Activated T-cell treated with anti-CD3 and anti-CD28 coated beads, Interleukin-2, amount 50 U/mL, for 48 hours (primary cell): ENCODE data around the gene CYB561D1.
"Not testable (repeated sequence)": the region's sequence is repeated elsewhere in the genome, so short reads cannot be mapped to it uniquely, and the experiment has no call there.

Source experiments
- DNase-seq, 2 experiments: peaks; one replicate each; pipeline ENCODE4 v3.0.0-alpha.2; 2020

CYB561D1 gene, protein sequence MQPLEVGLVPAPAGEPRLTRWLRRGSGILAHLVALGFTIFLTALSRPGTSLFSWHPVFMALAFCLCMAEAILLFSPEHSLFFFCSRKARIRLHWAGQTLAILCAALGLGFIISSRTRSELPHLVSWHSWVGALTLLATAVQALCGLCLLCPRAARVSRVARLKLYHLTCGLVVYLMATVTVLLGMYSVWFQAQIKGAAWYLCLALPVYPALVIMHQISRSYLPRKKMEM

DNA sequence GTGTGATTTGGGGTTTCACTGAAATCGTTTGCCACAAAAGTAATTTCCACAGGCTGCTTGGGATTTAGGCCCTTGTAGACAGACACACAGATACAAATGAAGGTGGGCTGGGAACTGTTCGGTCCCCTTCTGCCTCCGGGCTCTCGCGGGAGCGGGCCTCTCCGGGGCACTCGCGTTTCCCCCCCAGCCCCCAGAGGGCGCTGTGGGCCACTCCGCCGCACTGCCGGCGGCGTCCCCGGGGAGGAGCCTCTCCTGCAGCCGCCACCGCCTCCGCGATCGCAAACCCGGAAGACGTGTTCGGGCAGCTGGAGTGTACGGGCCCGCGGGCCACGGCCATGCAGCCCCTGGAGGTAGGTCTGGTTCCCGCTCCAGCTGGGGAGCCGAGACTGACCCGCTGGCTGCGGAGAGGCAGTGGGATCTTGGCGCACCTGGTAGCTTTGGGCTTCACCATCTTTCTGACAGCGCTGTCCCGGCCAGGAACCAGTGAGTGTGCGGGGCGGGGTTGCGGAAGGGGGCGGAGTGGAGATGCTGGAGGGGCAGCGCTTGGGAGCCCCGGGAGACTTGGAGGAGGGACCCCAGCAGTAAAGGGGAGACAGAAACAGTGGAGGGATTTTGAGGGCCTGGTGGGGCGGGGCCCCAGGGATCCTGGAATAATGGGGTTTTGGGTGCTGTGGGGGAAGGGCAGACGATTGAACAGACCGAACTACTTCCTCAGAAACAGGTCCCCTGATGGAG is at the start of gene CYB561D1:
Gene CYB561D1, plus strand, starts transcription at position 290 of the 735 bp plus-strand sequence. Its CDS starts 46 bp downstream, at position 336.
- DNase-seq: peak; percentile 93 to 95

DNA sequence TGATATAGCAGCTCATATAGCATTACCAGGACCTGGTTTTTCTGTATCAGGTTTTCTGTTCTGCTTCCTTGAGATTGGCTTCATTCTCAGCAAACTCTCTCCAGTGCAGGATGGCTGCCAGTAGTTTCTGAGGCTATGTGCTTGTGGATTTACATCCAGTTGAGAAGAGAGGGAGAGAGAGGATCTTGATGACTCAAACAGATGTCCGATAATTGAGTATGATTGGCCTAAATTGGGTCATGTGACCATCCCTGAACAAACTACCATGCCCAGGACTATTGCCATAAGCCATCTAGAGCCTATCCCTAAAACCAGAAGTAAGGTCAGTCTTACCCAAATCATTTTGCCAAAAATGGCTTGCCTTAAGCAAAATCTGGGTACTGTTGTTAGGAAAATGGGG is 49.5 kb upstream of the CYB561D1 start:
- no peak for DNase-seq

DNA sequence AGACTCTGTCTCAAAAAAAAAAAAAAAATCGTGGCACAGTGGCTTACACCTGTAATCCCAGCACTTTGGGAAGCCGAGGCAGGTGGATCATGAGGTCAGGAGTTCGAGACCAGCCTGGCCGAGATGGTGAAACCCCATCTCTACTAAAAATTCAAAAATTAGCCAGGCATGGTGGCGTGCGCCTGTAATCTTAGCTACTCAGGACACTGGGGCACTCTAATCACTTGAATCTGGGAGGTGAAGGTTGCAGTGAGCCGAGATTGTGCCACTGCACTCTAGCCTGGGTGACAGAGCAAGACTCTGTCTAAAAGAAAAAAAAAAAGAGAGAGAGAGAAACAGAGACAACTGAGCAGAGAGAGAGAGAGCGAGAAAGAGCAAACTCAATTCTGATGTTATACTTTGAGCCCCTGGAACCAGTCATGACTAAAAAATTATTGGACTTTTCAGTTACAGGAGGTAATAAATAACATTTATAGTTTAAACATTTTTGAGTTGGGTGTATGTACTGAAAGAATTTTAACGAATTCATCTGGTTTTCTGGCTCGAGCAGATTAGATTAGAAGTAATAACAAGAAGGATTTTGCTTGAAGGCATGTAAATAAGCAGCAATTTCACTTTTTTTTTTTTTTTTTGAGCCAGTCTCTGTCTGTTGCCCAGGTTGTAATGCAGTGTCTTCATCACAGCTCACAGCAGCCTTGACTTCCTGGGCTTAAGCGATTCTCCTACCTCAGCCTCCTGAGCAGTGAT is 47.8 kb upstream of the CYB561D1 start:
- not testable (repeated sequence) for DNase-seq

DNA sequence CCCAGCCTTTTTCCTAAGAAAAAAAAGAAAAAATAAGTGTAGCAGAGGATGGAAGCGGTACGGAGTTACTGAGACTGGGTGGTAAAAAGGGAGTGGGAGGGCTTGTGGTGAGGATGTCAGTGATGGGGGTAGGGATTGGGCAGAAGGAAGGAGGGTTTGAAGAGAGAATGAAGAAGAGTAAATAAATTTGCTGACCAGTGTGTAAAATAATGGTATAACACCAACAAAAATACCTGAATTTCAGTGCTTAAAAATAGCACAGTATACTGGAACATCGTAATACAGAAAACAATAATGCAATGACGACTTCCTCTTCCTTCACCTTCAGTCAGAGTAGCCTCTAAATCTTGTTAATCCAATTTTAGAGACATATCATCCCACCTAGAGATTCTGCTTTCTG is 46.4 kb upstream of the CYB561D1 start:
- no peak for DNase-seq

DNA sequence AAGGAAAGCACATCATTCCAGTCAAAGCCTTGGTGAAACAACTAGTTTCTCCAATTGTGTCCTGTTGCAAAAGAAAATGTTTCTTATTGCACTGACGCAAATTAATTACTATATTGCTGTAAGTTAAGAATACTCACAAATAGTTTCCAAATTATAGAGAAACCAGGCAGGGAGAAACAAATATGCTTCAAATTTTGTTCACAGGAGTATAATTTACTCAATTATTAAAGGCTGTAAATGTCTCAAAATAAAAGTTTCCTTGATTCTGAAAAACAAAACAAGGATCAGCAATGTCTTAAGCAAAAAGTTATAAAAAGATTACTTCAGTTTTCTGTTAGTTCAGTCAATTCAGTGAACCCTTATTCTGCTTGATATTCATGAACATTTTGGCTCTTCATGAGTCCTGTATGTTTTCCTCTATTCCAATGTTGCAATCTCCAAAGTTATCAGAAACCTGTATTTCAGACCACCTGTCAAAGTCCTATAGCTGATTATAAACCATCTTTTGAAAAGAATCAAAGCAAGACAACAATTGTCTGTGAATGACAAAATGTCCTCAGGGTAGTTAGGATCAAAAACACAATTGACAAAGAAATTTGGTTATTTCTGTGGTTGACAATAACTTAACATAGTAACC is 39.3 kb upstream of the CYB561D1 start:
- no peak for DNase-seq

DNA sequence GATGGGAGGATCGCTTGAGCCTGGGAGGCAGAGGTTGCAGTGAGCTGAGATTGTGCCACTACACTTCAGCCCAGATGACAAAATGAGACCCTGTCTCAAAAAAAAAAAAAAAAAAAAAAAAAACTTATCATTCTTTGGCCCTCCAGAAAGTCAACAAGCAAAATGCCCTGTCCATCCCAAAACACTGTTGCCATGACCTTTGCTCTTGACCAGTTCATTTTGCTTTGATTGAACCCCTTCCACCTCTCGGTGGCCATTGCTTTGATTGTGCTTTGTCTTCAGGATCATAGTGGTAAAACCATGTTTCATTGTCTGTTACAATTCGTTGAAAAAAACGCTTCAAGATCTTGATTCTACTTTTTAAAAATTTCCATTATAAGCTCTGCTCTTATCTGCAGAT is 36.1 kb upstream of the CYB561D1 start:
- DNase-seq: no peak

DNA sequence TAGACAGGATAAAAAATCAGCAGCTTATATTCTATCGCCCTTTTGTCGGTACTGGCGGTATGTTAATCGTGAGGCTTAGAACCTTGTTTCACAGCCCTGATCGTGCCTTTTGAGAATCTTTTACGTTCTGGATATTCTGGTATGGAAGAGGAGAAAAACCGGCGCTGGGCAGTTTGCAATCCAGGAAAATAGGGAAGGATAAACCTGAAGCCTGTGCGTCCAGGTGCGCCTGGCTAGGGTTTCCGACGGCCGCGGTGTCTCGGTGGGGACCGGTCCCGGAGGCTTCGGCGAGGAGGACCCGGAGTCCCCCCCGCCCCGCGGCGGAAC is 27.8 kb upstream of the CYB561D1 start:
- DNase-seq: no peak

DNA sequence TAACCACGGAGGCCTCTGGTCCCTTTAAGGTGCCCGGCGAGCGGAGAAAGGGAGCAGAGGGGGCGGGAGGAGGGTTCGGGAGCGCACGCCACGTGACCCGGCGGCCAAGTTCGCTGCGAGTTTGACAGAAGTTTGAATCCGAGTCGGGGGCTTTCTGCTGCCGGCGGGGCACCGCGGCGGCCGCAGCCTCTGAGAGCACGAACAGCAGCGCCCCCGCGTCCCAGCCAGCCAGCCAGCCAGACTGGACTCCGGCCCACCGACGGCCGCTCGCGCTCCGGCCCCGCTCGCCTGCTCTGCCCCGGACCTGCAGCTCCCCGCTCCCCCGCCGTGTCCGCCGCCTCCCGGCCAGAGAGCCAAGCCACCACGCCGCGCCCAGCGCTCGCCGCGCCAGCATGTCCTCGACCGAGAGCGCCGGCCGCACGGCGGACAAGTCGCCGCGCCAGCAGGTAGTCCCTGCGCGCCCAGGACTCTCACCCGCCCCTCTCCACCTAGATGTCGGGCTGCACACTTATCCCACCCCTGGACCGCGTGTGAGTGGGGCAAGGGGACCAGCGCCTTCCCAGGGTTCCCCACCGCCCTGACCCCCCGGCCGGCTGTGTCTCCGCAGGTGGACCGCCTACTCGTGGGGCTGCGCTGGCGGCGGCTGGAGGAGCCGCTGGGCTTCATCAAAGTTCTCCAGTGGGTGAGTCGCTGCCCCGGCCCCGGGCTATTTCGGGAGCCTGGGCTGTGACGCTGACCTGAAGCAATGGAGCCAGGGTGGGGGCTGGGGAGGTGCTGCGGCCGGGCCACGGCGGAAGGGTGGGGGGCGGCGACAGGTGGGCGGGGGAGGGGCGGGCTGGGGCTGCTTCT is 27.2 kb upstream of the CYB561D1 start, which contains the start of gene SYPL2:
Gene SYPL2, plus strand, starts transcription at position 95 of the 849 bp plus-strand sequence. Its CDS starts 298 bp downstream, at position 393.
- peak in 1 of 2 experiments; percentile 38 for DNase-seq

DNA sequence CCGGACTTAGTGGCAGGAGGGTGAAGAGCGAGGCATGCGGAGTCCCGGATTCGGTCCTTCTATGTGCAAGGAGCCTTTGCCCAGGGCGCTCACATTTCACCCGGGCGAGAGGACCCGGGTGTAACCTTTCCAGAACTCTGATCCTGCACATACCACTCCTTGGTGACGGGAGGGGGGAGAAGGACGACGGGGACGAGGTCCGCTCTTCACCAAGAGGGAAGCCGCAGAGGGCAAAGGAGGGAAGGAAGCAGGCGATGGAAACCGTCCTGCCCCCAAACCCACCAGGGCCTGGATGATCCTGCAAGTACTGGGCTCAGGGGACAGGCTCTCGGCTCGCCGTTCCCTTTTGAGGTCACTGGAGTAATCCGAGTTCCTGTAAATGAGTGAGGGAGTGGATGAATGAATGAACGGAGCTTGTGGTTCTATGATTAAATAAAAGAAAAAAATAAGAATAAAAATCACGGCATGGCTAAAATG is 26.6 kb upstream of the CYB561D1 start:
- DNase-seq: no peak

DNA sequence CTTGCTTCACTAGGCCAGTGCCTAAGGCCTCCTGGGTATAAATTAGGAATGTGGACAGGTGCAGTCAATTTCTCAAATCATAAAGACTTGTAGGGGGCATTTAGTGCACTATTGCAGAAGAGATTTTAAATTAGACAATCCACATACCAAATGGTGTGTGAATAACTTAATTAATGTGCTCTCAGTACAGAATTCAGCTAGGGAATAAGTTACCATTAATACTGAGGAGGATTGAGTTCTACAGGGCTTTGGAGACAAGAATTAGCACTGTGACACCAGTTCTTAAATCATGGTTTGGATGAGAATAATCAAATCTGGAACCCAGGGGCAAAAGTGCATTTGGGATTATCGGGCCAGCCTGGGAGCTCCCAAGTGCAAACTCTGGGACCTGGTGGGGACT is 25.8 kb upstream of the CYB561D1 start:
- no peak for DNase-seq

DNA sequence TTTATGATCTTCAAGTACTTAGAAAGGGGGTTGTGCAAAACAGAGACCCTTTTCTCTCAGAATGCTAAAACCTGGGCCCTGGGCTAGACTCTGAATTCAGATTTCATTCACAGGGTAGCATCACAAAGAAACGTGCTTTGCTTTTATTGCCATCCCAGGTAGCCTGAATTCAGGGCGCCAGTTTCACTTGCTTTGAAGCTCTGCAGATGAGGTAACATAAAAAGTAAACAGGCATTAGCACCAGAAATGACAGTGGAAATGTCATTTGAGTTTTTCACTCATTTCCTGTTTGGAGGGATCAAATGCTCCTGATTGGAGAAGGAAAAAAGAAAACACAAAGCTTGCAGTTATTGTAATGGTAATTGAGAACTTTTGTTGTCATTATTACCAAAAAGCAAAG is 25.0 kb upstream of the CYB561D1 start:
- DNase-seq: no peak

DNA sequence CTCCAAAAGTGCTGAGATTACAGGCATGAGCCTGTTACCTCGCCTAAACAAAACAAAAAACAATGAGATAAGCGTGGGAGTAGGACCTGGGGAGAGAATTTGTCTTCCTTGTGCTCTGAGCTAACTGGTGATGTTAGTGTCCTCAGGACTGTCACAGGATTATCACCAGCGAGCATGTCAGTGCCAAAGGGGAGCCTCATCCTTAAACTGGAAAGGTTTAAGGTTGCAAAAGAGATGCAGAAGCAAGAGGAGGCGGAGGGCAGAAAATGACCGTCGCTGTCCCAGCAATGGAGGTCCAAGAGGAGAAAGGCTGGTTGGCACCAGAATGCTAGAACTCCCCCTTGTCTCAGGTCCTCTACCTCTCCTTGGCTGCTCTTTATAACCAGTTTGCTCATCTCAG is 23.6 kb upstream of the CYB561D1 start:
- no peak for DNase-seq

DNA sequence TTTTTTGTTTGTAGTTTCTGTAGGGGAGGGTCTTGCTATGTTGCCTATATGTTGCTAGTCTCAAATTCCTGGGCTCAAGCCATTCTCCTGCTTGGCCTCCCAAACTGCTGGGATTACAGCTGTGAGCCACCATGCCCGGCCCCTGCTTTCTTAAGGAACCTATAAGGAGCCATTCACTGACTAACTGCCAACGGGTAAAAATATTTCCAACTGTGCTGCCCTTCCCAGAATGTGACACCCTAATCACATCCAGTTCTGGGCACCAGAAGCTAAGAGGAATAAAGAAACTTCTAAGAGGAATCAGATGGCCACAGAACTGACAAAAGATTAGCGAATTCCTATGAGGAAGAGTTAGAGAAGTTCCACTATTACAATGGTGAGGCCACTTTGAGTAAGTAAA is 21.1 kb upstream of the CYB561D1 start:
- DNase-seq: no peak

DNA sequence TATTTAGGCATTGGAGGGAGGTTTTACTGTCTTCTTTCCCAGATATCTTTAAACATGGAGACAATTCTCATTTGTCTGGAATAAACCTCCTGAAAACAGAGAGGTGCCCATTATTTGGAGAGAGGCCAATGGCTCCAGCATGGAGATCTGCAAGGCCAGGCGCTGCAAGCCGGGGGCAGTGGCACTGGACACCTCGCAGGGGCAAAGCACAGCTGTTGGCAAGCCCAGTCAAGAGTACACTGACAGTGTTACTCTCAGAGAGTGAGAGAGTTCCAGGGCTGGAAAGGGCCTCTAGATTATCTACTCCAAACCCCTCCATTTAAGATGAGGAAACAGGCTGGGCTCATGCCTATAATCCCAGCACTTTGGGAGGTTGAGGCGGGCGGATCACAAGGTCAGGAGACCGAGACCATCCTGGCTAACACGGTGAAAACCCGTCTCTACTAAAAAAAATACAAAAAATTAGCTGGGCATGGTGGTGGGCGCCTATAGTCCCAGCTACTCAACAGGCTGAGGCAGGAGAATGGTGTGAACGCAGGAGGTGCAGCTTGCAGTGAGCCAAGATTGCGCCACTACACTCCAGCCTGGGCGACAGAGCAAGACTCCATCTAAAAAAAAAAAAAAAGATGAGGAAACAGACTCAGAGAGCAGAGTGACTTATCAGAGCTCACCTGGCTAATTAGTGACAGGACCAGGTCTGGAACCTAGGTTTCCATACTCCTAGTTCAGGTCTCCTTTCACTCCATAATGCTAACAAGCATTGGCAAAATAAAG is 20.4 kb upstream of the CYB561D1 start:
- not testable (repeated sequence) for DNase-seq

DNA sequence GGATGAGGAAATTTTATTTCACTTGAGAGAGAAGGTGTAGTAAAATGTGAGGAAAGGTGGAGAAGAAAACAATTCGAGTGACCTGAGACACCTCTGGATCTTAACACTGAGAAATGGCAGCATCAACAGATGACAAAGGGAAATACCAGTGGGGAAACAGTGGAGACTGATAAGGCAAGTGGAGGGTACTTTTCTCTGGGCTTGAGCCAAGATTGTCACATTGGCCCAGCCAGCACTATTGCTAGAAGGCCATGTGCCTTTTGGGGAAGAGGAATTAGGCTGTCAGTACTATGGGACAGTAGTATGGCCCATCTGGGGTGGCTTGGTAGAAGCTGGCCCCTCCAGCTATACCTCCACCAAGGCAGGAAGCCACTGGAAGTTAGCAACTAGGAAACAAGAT is 19.2 kb upstream of the CYB561D1 start:
- DNase-seq: no peak

DNA sequence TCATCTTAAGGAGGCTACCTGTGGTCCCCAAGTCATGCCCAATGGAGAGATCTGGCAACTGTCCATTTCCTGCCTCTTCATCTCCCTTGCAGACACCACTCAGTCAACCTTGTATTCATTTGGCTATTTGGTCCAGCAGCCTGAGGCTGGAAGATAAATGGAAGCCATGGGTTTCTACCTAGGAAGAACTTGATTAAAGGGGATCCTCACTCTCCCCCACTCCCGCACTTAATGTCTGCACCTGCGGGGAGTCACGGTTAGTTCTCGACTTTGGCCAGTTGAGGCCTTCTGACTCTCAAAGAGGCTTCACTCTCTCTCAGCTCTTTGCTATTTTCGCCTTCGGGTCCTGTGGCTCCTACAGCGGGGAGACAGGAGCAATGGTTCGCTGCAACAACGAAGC is 18.6 kb upstream of the CYB561D1 start:
- DNase-seq: no peak

DNA sequence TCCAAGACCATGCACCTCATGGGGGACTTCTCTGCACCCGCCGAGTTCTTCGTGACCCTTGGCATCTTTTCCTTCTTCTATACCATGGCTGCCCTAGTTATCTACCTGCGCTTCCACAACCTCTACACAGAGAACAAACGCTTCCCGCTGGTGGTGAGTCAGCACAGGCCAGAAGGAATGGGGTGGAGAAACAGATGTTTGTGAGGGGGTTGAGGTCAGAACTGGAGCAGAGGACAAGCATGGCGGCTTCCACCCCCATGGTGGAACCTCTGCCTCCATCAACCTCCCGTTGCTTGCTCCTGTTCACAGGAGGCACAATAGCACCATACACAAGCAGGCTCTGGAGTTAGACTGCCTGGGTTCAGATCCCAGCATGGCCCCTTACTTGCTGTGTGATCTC is 17.1 kb upstream of the CYB561D1 start:
- no peak for DNase-seq

DNA sequence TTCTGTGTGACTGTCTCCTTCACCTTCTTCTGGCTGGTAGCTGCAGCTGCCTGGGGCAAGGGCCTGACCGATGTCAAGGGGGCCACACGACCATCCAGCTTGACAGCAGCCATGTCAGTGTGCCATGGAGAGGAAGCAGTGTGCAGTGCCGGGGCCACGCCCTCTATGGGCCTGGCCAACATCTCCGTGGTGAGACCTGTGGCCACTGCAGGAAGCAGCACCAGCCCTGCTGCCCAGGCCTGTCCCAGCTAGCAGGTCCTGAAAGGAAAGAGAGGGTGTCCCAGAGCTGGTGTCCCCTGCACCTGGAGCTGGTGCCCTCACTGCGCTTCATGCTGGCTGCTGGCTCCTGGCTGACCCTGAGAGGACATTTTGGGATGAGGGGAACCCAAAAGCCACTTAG is 16.1 kb upstream of the CYB561D1 start:
- DNase-seq: no peak

DNA sequence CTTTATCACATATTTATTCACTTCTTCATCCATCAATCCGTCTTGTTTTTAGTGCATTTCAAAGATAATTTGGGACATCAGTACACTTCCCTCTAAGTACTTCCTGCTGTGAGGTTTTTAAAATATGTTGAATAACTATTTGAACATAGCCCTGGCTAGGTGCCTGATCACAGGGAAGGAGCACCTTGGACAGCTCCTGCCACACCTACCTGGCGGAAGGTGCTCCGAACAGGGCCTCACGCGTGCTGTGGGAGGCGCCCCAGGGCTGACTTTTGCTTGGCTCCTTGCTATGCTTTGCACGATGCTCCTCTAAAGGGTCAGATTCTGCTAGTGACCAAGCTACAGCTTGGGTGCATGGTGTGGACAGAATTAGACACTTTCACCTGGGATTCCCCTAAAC is 15.1 kb upstream of the CYB561D1 start:
- DNase-seq: peak in 1 of 2 experiments; percentile 38

DNA sequence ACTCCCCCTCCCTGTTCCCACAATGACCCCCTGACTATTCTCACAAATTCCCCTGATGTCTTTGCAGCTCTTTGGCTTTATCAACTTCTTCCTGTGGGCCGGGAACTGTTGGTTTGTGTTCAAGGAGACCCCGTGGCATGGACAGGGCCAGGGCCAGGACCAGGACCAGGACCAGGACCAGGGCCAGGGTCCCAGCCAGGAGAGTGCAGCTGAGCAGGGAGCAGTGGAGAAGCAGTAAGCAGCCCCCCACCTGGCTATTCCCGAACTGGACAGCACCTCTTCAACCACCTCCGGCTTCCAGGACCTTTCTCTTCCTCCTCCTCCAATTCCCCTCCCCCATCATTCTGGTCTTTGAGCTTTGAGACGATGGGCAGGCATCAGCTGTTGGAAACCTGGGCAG is 14.6 kb upstream of the CYB561D1 start:
- DNase-seq: no peak

DNA sequence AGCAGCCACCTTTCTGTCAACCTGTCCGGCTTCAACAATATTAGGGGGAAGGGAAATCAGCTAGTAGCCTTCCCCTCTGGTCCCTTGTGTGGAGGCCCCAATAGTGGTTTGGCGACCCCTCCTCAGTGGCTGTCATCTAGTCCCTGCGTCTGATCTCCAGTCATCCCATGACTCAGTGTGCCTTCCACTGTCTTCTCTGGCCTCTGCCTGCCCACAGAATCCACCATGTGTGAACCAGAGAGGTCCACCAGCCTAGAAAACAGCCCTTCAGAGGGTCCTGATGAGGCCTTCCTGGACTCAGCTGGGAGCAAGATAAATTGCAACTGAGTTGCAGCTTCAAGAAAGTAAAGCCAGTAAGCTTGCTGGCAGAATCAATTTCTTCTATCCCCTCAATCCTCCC is 14.0 kb upstream of the CYB561D1 start:
- no peak for DNase-seq

DNA sequence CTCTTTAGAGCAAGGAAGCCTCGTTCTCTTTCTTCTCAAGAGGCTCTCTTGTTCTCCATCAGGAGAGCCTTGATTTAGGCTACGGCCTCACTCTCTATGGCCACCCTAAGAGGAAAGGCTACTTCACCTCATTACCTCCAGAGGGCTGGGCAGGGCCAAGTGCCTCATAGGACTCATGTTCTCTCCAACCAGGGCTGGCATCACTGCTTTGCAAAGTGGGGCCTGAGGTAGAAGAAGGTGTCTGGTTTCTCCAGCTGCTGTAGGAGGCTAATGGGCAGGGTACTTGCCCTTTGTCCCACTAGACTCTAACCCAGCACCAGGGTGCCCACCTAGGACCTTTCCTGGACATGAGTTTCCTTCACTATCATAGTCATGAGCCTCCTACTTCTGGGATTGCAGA is 12.2 kb upstream of the CYB561D1 start:
- no peak for DNase-seq
